Hematopoietic multipotent progenitor cell treated with erythropoietin and hydrocortisone succinate and interleukin-3 and kit ligand, for 8 days (in vitro differentiated cells): ENCODE results near the gene NPAS1.

Source experiments
- DNase-seq: peaks from one replicate; pipeline ENCODE4 v3.0.0-alpha.2; 2015

The NPAS1 gene

DNA sequence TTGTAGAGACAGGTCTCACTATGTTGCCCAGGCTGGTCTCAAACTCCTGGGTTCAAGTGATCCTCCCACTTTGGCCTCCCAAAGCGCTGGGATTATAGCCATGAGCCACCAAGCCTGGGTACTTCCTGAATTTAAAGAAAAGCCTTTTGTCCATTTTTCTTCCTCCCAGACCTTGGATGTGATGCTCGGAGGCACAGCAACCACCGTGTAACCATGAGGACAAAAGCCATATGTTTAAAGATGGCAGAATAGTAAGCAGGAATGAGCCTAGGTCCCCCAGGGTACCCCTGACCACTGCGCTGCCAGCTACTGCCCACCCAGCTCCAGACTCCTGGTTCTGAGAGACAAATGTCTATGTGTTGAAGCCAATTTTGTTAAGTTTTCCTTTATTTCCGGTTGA, 62.9 kb downstream of the NPAS1 start:
- DNase-seq: no peak

DNA sequence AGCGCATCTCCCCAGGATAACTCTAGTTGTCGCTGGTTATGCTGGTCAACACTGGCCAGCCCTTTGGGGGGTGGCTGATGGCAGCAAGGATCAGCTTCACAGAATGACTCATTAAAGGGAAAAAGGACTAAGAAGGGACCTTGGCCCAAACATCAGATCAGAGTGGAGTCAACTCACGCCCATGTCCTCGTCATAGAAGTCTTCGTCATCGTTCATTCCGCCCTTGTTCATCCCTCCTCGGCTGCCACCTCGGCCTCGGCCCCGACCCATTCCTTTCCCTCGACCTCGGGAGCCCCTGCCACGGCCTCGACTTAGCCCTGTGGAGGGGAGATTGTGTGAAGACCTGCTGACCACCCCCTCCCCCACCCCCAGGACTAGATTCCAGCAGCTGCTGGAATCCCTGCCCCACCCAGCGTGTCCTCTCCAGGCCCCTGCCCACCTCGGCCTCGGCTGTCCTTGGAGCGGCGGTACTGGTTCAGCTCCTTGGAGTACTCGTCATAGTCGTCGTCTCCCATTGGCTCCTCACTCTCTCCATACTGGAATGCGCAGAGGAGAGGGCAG, 65.3 kb downstream of the NPAS1 start:
- DNase-seq: no peak

DNA sequence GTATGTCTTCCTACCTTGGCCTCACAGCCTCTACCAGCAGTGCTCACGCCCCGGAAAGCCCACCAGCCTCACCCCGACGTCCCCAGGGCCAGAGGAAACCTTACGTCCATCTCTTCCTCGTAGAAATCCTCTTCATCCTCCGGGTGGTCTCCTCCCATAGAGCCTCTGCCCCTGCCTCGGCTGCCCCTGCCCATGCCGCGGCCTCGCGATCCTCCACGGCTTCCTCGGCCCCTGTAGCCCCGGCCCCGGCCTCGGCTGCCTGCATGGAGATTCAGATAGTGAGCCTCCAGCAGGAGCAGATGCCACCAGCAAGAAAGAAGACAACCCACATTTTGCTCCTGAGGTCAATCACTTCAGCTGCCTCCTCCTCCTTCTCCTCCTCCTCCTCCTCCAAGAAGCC, 66.6 kb downstream of the NPAS1 start:
- DNase-seq: no peak

DNA sequence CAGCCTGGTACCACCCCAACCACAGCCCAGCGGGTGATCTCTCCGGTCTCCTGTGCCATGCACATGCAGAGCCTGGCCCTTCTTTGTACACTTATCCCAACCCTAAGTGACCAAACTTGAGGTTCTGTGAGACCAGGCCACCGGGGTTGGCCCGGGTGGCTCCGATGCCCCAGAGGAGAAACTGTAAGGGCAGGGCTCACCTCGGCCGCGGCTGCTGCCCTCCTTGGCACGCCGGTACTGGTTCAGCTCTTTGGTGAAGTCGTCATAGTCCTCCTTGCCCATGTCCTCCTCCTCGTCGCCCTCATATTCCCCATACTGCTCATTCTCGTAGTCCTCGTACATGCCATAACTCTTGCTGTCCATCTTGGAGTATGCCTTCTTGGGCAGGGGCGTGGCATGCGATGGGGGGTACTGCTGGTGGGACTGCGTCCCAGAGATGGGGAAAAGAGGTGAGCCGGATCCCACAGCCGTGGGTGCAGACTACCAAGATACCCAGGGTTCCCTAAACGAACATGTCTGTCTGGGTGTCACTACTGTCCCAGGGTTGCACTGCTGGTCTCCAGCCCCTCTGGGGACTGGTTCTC, 70.2 kb downstream of the NPAS1 start:
- no peak for DNase-seq

DNA sequence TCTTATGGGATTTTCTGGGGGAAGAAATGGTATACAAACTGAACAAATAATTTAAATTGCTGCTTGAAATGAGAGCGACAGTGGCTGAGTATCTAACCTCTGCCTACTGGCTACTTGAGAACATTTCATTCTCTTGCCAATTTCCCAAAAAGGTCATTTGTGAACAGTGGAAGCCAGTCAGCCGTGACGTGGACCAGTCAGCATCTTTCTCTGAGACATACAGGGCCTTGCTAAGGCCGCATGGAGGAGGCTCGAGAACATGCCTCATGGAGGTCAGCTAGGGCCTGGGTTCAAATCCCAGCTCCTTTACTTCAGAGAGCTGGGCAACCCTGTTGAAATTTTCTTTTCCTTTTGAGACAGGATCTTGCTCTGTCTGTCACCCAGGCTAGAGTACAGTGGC, 73.6 kb downstream of the NPAS1 start:
- no peak for DNase-seq

DNA sequence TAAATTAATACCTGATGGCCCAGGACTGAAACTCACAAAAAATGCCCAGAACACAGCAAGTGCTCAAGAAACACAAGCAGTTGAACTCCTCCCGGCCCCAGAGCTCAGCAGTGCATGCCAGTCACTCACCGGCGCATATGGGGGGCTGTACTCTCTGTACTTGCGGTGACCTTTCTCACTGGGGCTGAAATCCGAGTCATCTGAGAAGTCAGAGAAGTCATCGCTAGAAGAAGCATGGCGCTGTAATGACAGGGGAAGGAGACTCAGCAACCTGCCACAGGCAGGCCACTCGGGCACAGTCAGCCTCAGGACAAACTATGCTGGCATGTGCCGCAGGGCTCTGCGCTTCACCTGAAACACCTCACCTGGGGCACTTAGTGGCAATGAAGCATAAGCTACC, 74.2 kb downstream of the NPAS1 start:
- no peak for DNase-seq

DNA sequence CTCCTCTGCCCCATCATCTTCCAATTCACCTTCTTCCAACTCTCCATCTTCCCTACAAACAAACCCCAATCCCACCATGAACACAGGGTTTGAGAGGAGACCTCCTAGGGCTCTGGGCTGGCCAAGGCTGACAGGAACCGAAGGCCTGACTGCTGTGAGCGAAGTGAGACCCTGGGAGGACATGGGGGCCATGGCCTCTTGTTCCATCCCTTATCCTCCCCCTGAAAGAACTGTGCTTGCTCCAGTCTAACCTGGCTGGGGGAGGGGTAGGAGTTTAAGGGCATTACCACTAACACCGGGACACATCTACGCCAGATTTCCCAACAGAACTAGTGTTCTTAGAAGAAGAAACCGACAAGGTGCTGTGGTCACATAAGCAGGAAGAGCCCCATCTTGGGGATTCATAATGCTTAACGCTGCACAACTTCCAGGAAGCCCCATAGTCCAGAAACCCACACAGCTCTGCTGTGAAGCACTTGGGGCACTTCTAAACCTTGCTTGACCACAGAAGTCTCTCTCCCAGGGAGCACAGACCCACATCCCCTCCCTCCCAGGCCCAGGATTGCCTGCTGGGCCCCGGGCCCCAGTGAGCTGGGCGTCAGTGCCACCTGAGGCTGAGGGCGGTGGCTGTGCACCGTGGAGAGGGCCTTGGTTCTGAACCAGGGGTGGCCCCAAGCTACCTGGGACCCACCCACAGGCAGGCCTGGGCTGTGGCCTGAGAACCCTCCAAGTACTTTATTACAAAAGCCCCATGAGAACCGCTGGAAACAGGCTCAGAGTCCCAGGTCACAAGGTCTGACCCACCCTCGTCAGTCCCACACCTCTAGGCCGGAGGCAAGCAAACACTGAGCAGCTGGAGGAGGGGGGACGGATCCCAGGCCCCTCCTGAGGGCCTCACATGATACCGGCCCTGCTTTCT, 75.2 kb downstream of the NPAS1 start:
- peak; percentile 25 for DNase-seq
